HG02678 (cell line): Measurements from ENCODE around the gene SMIM38.

Experiments
- ATAC-seq: cut with Tn5 transposase; IDR thresholded peaks from one replicate; pipeline ENCODE4 v1.9.1; 2021; ENCODE audit warnings: mild to moderate bottlenecking, moderate library complexity; ENCODE audit not compliant: unreplicated experiment

The SMIM38 gene

GRCh38 chr11:69155302-69156234 is at the start of gene SMIM38:
TSS of gene SMIM38 (plus strand) at chr11:69155935. CDS start at chr11:69157847, 1,912 bp downstream.
- no peak for ATAC-seq

- no peak for ATAC-seq
Measured at GRCh38 chr11:69106031-69106811, 49.5 kb upstream of the SMIM38 start.

- no peak for ATAC-seq
Measured at GRCh38 chr11:69107413-69107812, 48.3 kb upstream of the SMIM38 start.

- no peak for ATAC-seq
Measured at GRCh38 chr11:69108030-69108429, 47.7 kb upstream of the SMIM38 start.

GRCh38 chr11:69108559-69108958 is 47.2 kb upstream of the SMIM38 start:
- ATAC-seq: no peak

- ATAC-seq: no peak
Measured at GRCh38 chr11:69109101-69109500, 46.6 kb upstream of the SMIM38 start.

GRCh38 chr11:69110451-69110850 is 45.3 kb upstream of the SMIM38 start:
- no peak for ATAC-seq

GRCh38 chr11:69111624-69112542 is 43.9 kb upstream of the SMIM38 start:
- ATAC-seq: no peak

GRCh38 chr11:69113226-69113625 is 42.5 kb upstream of the SMIM38 start:
- ATAC-seq: no peak

GRCh38 chr11:69113646-69114340 is 41.9 kb upstream of the SMIM38 start:
- ATAC-seq: no peak

- ATAC-seq: no peak
Measured at GRCh38 chr11:69114362-69114761, 41.4 kb upstream of the SMIM38 start.

GRCh38 chr11:69114811-69115523 is 40.8 kb upstream of the SMIM38 start:
- ATAC-seq: no peak

- ATAC-seq: no peak
Measured at GRCh38 chr11:69115586-69116560, 39.9 kb upstream of the SMIM38 start.

- no peak for ATAC-seq
Measured at GRCh38 chr11:69116671-69117070, 39.1 kb upstream of the SMIM38 start.

GRCh38 chr11:69119190-69119589 is 36.5 kb upstream of the SMIM38 start:
- ATAC-seq: no peak

GRCh38 chr11:69120096-69120875 is 35.4 kb upstream of the SMIM38 start:
- no peak for ATAC-seq

GRCh38 chr11:69121021-69121420 is 34.7 kb upstream of the SMIM38 start:
- no peak for ATAC-seq
